GM13976 (cell line): ENCODE results near the gene R3HDML.

Experiments used
- DNase-seq: peaks from one replicate; pipeline ENCODE4 v3.0.0; 2012; ENCODE audit warnings: low spot score
- CTCF ChIP-seq: IDR thresholded peaks from 2 replicates; pipeline ENCODE4 v1.5.1; 2012; ENCODE audit warnings: borderline replicate concordance, mild to moderate bottlenecking; ENCODE audit not compliant: insufficient read depth; ENCODE audit errors: extremely low read depth, missing control alignments, control extremely low read depth
- in situ Hi-C: fragments of 300-500 bp; cut with MboI; formaldehyde crosslinking; loops from one replicate; pipeline ENCODE4 v1.12.0; 2022; ENCODE audit warnings: low sequenced_read_pairs, mixed read lengths, inconsistent platforms; ENCODE audit not compliant: unreplicated experiment

Gene R3HDML

GRCh38 chr20:44392088-44392775 is 55.4 kb downstream of the R3HDML start:
- TF ChIP-seq CTCF: no peak
- in situ Hi-C loops: loop anchor here (10.0 kb wide), 1 partner anchor 213 kb away; no protein-coding TSS in a partner anchor
- DNase-seq: no peak

- DNase-seq: no peak
- no peak for TF ChIP-seq CTCF
- in situ Hi-C loops: loop anchor here (10.0 kb wide), 1 partner anchor 212 kb away; no protein-coding TSS in a partner anchor
Observed at GRCh38 chr20:44392776-44393607, 56.1 kb downstream of the R3HDML start.

GRCh38 chr20:44393608-44394451 is 57.0 kb downstream of the R3HDML start:
- TF ChIP-seq CTCF: no peak
- DNase-seq: no peak
- in situ Hi-C loops: loop anchor here (10.0 kb wide), 1 partner anchor 211 kb away; no protein-coding TSS in a partner anchor

GRCh38 chr20:44394452-44394701 is 57.5 kb downstream of the R3HDML start:
- in situ Hi-C loops: loop anchor here (10.0 kb wide), 1 partner anchor 210 kb away; no protein-coding TSS in a partner anchor
- DNase-seq: no peak

GRCh38 chr20:44394702-44395460 is 58.0 kb downstream of the R3HDML start:
- in situ Hi-C loops: loop anchor here (10.0 kb wide), 1 partner anchor 210 kb away; no protein-coding TSS in a partner anchor
- no peak for TF ChIP-seq CTCF
- no peak for DNase-seq

More at GRCh38 chr20:44394452-44394701, 57.5 kb downstream of the R3HDML start:
- TF ChIP-seq CTCF: no peak
